ENCODE measurements around the gene LBH.

- TF ChIP-seq CTCF (IDR thresholded peaks at IDR 0.05) (no peak), POLR2A (IDR thresholded peaks at IDR 0.05) (no peak)
These were observed 12.5 kb upstream of the LBH start for GRCh38 chr2:30218814-30219213.

All from right lobe of liver (tissue), 4 donors.